ENCODE measurements around the gene SLC7A7. TPM values are rescaled to one million over a fixed set of nuclear protein-coding genes. Genes with fewer than 3 reads are reported as not detected.

SLC7A7 gene
- total and polyA plus RNA-seq, 2 of the 13 experiments (the other 11 are each of a cell fraction or from before 2014, with no cell fraction given) = 0.13 to 0.63 TPM

GRCh38 chr14:22852940-22853767 lies 37.9 kb upstream of the SLC7A7 start (continued):
- TF ChIP-seq ZNF558 (CRISPR knock-in tag; IDR thresholded peaks at IDR 0.05; ENCODE audit: borderline replicate concordance) (peak; percentile 73; the same call in 1 of the 2 replicates), MXD3 (CRISPR knock-in tag; IDR thresholded peaks at IDR 0.05) (peak; percentile 82; the same call in 1 of the 2 replicates), NFKB2 (CRISPR knock-in tag; IDR thresholded peaks at IDR 0.05; ENCODE audit: borderline replicate concordance) (peak; percentile 88; the same call in 1 of the 2 replicates), SETDB1 (CRISPR knock-in tag; IDR thresholded peaks at IDR 0.05; ENCODE audit: borderline replicate concordance) (peak; percentile 82; the same call in 1 of the 2 replicates), FOXP1 (IDR thresholded peaks at IDR 0.05) (no peak), FOXP1 (CRISPR knock-in tag; IDR thresholded peaks at IDR 0.05) (no peak), GMEB2 (CRISPR knock-in tag; IDR thresholded peaks at IDR 0.05; ENCODE audit: low read depth) (no peak), TOE1 (CRISPR knock-in tag; IDR thresholded peaks at IDR 0.05) (peak; percentile 89; the same call in 1 of the 2 replicates), DPF2 (CRISPR knock-in tag; IDR thresholded peaks at IDR 0.05; ENCODE audit: borderline replicate concordance, low read depth) (no peak), ZNF142 (CRISPR knock-in tag; IDR thresholded peaks at IDR 0.05) (no peak; the same call in 1 of the 2 replicates), TRIM24 (CRISPR knock-in tag; IDR thresholded peaks at IDR 0.05) (no peak), TMF1 (CRISPR knock-in tag; IDR thresholded peaks at IDR 0.05; ENCODE audit: low read depth) (peak; percentile 91), ZNF468 (CRISPR knock-in tag; IDR thresholded peaks at IDR 0.05) (no peak; the same call in 1 of the 2 replicates), ISX (CRISPR knock-in tag; conservative IDR thresholded peaks at IDR 0.05) (no peak), HIVEP1 (CRISPR knock-in tag; IDR thresholded peaks at IDR 0.05) (peak; percentile 93), THAP8 (CRISPR knock-in tag; IDR thresholded peaks at IDR 0.05; ENCODE audit: borderline replicate concordance) (no peak), ZNF740 (CRISPR knock-in tag; IDR thresholded peaks at IDR 0.05) (peak; percentile 89), SMC3 (IDR thresholded peaks at IDR 0.05; ENCODE audit: low read length) (peak; percentile 97)

Measured in HepG2 (cell line).